Esophagus squamous epithelium (tissue), 4 donors: ENCODE measurements around the gene GH1.
"Not testable (repeated sequence)": the region's sequence is repeated elsewhere in the genome, so short reads cannot be mapped to it uniquely, and the experiment has no call there.

Experiments used
- POLR2A ChIP-seq, 4 donors: fragments of 450-650 bp; IDR thresholded peaks; one replicate each; pipeline ENCODE4 v1.6.1; 2017; ENCODE audit warnings: antibody characterized with exemption in 4 of 4, mild to moderate bottlenecking in 4 of 4, moderate library complexity in 3 of 4
- TF ChIP-seq, protein P1 (sequence below), 6 experiments: fragments of 450-650 bp in 4 of 6; fragments of 200-600 bp in 2 of 6; sonication (generic) in 2 of 6; IDR thresholded peaks; one replicate each; pipeline ENCODE4 v1.5.1; 2016 to 2019; ENCODE audit warnings: antibody characterized with exemption in 6 of 6, mild to moderate bottlenecking in 4 of 6, moderate library complexity in 4 of 6

DNA sequence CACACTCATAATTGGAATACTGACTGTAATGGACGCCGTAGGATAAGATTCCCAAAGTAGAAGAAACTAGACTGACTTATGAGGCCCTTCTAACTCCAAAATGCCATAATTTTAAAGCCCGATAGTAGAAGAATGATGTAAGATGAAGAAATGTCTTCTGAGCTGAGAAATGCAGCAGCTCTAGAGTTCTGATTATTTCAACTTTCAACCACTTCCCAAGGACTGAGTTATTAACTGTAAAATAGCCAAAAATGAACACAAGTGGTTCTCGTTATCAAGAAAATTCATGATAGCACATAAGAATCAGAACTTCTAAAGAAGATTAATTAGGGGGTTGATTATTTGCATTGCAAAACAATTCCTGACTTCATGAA, 48.4 kb downstream of the GH1 start:
- TF ChIP-seq, protein P1, sequence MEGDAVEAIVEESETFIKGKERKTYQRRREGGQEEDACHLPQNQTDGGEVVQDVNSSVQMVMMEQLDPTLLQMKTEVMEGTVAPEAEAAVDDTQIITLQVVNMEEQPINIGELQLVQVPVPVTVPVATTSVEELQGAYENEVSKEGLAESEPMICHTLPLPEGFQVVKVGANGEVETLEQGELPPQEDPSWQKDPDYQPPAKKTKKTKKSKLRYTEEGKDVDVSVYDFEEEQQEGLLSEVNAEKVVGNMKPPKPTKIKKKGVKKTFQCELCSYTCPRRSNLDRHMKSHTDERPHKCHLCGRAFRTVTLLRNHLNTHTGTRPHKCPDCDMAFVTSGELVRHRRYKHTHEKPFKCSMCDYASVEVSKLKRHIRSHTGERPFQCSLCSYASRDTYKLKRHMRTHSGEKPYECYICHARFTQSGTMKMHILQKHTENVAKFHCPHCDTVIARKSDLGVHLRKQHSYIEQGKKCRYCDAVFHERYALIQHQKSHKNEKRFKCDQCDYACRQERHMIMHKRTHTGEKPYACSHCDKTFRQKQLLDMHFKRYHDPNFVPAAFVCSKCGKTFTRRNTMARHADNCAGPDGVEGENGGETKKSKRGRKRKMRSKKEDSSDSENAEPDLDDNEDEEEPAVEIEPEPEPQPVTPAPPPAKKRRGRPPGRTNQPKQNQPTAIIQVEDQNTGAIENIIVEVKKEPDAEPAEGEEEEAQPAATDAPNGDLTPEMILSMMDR (IDR thresholded peaks at IDR 0.05) = not testable (repeated sequence)
- not testable (repeated sequence) for TF ChIP-seq POLR2A (IDR thresholded peaks at IDR 0.05)
